ENCODE measurements around the gene WLS. TPM values are rescaled to one million over a fixed set of nuclear protein-coding genes. Genes with fewer than 3 reads are reported as not detected.

Gene WLS
- total RNA-seq, 1 donor from 2014 or later: 29.9 TPM

GRCh38 chr1:68188644-68189340, 43.5 kb downstream of the WLS start:
- intact Hi-C loops (cut with DNase I): no loop called here
- Histone ChIP-seq H3K27me3 (no peaks in the 10 kb centered on the region), H3K27ac (no peak overlapping the region), H3K4me1 (no peaks in the 10 kb centered on the region), H3K36me3 (peaks cover 8 to 28% of the 10 kb centered on the region in 2 donors), H3K4me3 (no peak overlapping the region), H3K9me3 (no peaks in the 10 kb centered on the region)
- DNase-seq (ENCODE audit: low spot score in 2 of 2): no peak
- TF ChIP-seq CTCF (IDR thresholded peaks at IDR 0.05): no peak

- Histone ChIP-seq H3K4me3 (no peak overlapping the region), H3K27me3 (no peaks in the 10 kb centered on the region), H3K4me1 (no peaks in the 10 kb centered on the region), H3K27ac (no peak overlapping the region), H3K36me3 (peaks cover 8 to 28% of the 10 kb centered on the region in 2 donors), H3K9me3 (no peaks in the 10 kb centered on the region)
- TF ChIP-seq CTCF (IDR thresholded peaks at IDR 0.05): no peak
- intact Hi-C loops (cut with DNase I): no loop called here
- no peak for DNase-seq (ENCODE audit: low spot score in 2 of 2)
Observed at GRCh38 chr1:68188060-68188538, 44.2 kb downstream of the WLS start.

GRCh38 chr1:68185743-68186142, 46.6 kb downstream of the WLS start:
- H3K4me1 ChIP-seq: no peaks in the 10 kb centered on the region
- intact Hi-C loops (cut with DNase I): no loop called here

GRCh38 chr1:68183895-68184294, 48.4 kb downstream of the WLS start:
- H3K4me1 ChIP-seq: no peaks in the 10 kb centered on the region
- intact Hi-C loops (cut with DNase I): no loop called here
- no peak for DNase-seq (ENCODE audit: low spot score in 2 of 2)

More at GRCh38 chr1:68185743-68186142, 46.6 kb downstream of the WLS start:
- Histone ChIP-seq H3K27ac (no peak overlapping the region), H3K36me3 (peaks cover 8 to 16% of the 10 kb centered on the region in 2 donors), H3K4me3 (no peak overlapping the region), H3K27me3 (no peaks in the 10 kb centered on the region), H3K9me3 (no peaks in the 10 kb centered on the region)
- DNase-seq (ENCODE audit: low spot score in 2 of 2): no peak
- no peak for TF ChIP-seq CTCF (IDR thresholded peaks at IDR 0.05)

GRCh38 chr1:68181165-68181556, 51.2 kb downstream of the WLS start:
- intact Hi-C loops (cut with DNase I): no loop called here
- DNase-seq (ENCODE audit: low spot score in 2 of 2): no peak
- no peaks in the 10 kb centered on the region for H3K36me3 ChIP-seq
- H3K4me3 ChIP-seq: no peak overlapping the region
- TF ChIP-seq CTCF (IDR thresholded peaks at IDR 0.05): no peak
- peaks cover 0 to 21% of the 10 kb centered on the region in 2 donors for H3K4me1 ChIP-seq
- no peaks in the 10 kb centered on the region for H3K27me3 ChIP-seq
- no peaks in the 10 kb centered on the region for H3K9me3 ChIP-seq
- no peak overlapping the region for H3K27ac ChIP-seq

More at GRCh38 chr1:68183895-68184294, 48.4 kb downstream of the WLS start:
- no peak overlapping the region for H3K4me3 ChIP-seq
- no peaks in the 10 kb centered on the region for H3K27me3 ChIP-seq
- no peaks in the 10 kb centered on the region for H3K9me3 ChIP-seq
- H3K36me3 ChIP-seq: peaks cover 0 to under 1% of the 10 kb centered on the region in 2 donors
- H3K27ac ChIP-seq: no peak overlapping the region
- no peak for TF ChIP-seq CTCF (IDR thresholded peaks at IDR 0.05)
